K562 (cell line): ENCODE data around the gene PIP5KL1. TPM values are rescaled to one million over a fixed set of nuclear protein-coding genes. Genes with fewer than 3 reads are reported as not detected.
A peak's percentile ranks its signal among the peaks of the same experiment; 100 is the strongest.

Source experiments
- BCL6 ChIP-seq: fragments of 250-450 bp; sonication (Bioruptor Pico); IDR thresholded peaks from 2 replicates; pipeline ENCODE4 v1.4.0; 2020
- BHLHE40 ChIP-seq: IDR thresholded peaks from 2 replicates; pipeline ENCODE4 v1.6.1; 2011; ENCODE audit warnings: low read length, improper control_type of control experiment
- CBX3 ChIP-seq, 2 experiments: IDR thresholded peaks; 1 replicate in 1 of 2; 2 replicates in 1 of 2; pipeline ENCODE4 v1.6.1; 2012; ENCODE audit warnings: inconsistent platforms in 2 of 2, low read length in 2 of 2, borderline replicate concordance in 1 of 2, control low read depth in 1 of 2
- CSDE1 ChIP-seq, 2 experiments: fragments of 450-650 bp; IDR thresholded peaks; 2 replicates each; pipeline ENCODE4 v1.6.1; 2016; ENCODE audit warnings: mild to moderate bottlenecking in 1 of 2
- CTBP1 ChIP-seq: fragments of 450-650 bp; IDR thresholded peaks from 2 replicates; pipeline ENCODE4 v1.6.1; 2016; ENCODE audit warnings: borderline replicate concordance
- EGR1 ChIP-seq: fragments of 450-650 bp; conservative IDR thresholded peaks from 2 replicates; pipeline ENCODE4 v1.6.1; 2017; ENCODE audit warnings: mild to moderate bottlenecking
- EP300 ChIP-seq: IDR thresholded peaks from 2 replicates; pipeline ENCODE4 v1.6.1; 2012; ENCODE audit warnings: low read length, improper control_type of control experiment
- ETV6 ChIP-seq, 3 experiments: fragments of 150-350 bp in 1 of 3; sonication (generic) in 1 of 3; formaldehyde crosslinking in 1 of 3; IDR thresholded peaks; 2 replicates each; pipeline versions ENCODE4 v1.6.1 to v1.8.0; 2014 to 2022; ENCODE audit warnings: borderline replicate concordance in 2 of 3, low read depth in 2 of 3, antibody characterized with exemption in 1 of 3, low read length in 1 of 3, mild to moderate bottlenecking in 1 of 3, missing genetic modification reagents in 1 of 3
- FOSL1 ChIP-seq: fragments of 200-800 bp; sonication (Bioruptor generic); conservative IDR thresholded peaks from 2 replicates; pipeline ENCODE4 v1.6.1; 2016; ENCODE audit warnings: missing genetic modification characterization, missing compliant biosample characterization
- FOXJ2 ChIP-seq: fragments of 200-800 bp; sonication (Bioruptor generic); IDR thresholded peaks from 2 replicates; pipeline ENCODE4 v1.6.1; 2016; ENCODE audit warnings: missing genetic modification characterization, missing compliant biosample characterization
- IRF1 ChIP-seq: sonication (generic); formaldehyde crosslinking; IDR thresholded peaks from 2 replicates; pipeline ENCODE4 v1.8.0; 2022; ENCODE audit warnings: missing genetic modification reagents, mild to moderate bottlenecking, borderline replicate concordance
- PCBP2 ChIP-seq: fragments of 200-400 bp; formaldehyde crosslinking; IDR thresholded peaks from 2 replicates; pipeline ENCODE4 v1.6.1; 2018; ENCODE audit warnings: low read length, low read depth, mild to moderate bottlenecking, moderate library complexity; ENCODE audit not compliant: poor library complexity, severe bottlenecking
- RBM15 ChIP-seq: fragments of 200-400 bp; formaldehyde crosslinking; IDR thresholded peaks from 2 replicates; pipeline ENCODE4 v1.6.1; 2018; ENCODE audit warnings: mild to moderate bottlenecking, low read length, moderate library complexity; ENCODE audit not compliant: insufficient read depth
- SMARCE1 ChIP-seq: fragments of 450-650 bp; IDR thresholded peaks from 2 replicates; pipeline ENCODE4 v1.7.1; 2016; ENCODE audit warnings: mild to moderate bottlenecking
- THRAP3 ChIP-seq: fragments of 450-650 bp; IDR thresholded peaks from 2 replicates; pipeline ENCODE4 v1.6.1; 2016; ENCODE audit warnings: mild to moderate bottlenecking, inconsistent platforms, borderline replicate concordance
- ZBTB2 ChIP-seq: fragments of 450-650 bp; IDR thresholded peaks from 2 replicates; pipeline ENCODE4 v1.6.1; 2016; ENCODE audit warnings: antibody characterized with exemption
- ZNF212 ChIP-seq: fragments of 450-650 bp; formaldehyde crosslinking; IDR thresholded peaks from 2 replicates; pipeline ENCODE4 v1.4.0; 2020; ENCODE audit warnings: mild to moderate bottlenecking
- ZNF3 ChIP-seq: fragments of 250-450 bp; sonication (Bioruptor Pico); IDR thresholded peaks from 2 replicates; pipeline ENCODE4 v1.5.0; 2021; ENCODE audit warnings: mild to moderate bottlenecking, moderate library complexity
- ZNF511 ChIP-seq: sonication (generic); formaldehyde crosslinking; IDR thresholded peaks from 2 replicates; pipeline ENCODE4 v1.8.0; 2022; ENCODE audit warnings: mild to moderate bottlenecking, missing genetic modification reagents
- ZNF696 ChIP-seq: fragments of 250-450 bp; sonication (Bioruptor Pico); conservative IDR thresholded peaks from 2 replicates; pipeline ENCODE4 v1.4.0; 2020; ENCODE audit warnings: mild to moderate bottlenecking, moderate library complexity
- polyA plus RNA-seq, 8 experiments: library from polyadenylated mRNA; depleted of rRNA in 4 of 8; stranded (reverse) in 5 of 8; unstranded in 3 of 8; fragments of >200 nt; fragmentation: Nextera tagmentation in 2 of 8; fragmentation: Illumina TruSeq in 1 of 8; extraction: Ambion mirVana in 2 of 8; extraction: Trizol in 1 of 8; gene quantifications; 2 replicates each; pipeline versions ENCODE4 v1.2.1 to v1.2.3, GENCODE V29; 2011 to 2014; ENCODE audit warnings: inconsistent platforms in 1 of 8, missing spikeins in 1 of 8
- total RNA-seq, 7 experiments: library from RNA; depleted of rRNA in 6 of 7; stranded (reverse); fragments of >200 nt in 6 of 7; fragmentation: Illumina TruSeq in 2 of 7; extraction: Trizol in 2 of 7; gene quantifications; 2 replicates each; pipeline versions ENCODE4 v1.2.1 to v1.2.3, GENCODE V29; 2011 to 2021; ENCODE audit warnings: low replicate concordance in 1 of 7

The PIP5KL1 gene
- total and polyA plus RNA-seq, 9 of the 15 experiments (the other 6 are each of a cell fraction or from before 2014, with no cell fraction given), result 0.18 to 4.8 (median 1.2) TPM

- no peak for TF ChIP-seq SMARCE1
- TF ChIP-seq BHLHE40, result no peak
- no peak for TF ChIP-seq ZNF696 (CRISPR knock-in tag)
- peak; percentile 82 for TF ChIP-seq CTBP1
- TF ChIP-seq IRF1 (CRISPR knock-in tag), result no peak
- TF ChIP-seq FOSL1 (tag), result no peak
- no peak for TF ChIP-seq ZBTB2
- no peak for TF ChIP-seq ETV6 (IDR thresholded peaks at IDR 0.05; ENCODE audit: borderline replicate concordance in 1 of 2, low read depth in 2 of 2, low read length in 1 of 2)
- TF ChIP-seq ETV6 (CRISPR knock-in tag; IDR thresholded peaks at IDR 0.05; ENCODE audit: borderline replicate concordance), result no peak
- TF ChIP-seq ZNF3 (CRISPR knock-in tag), result no peak
- no peak for TF ChIP-seq CBX3 (IDR thresholded peaks at IDR 0.05; ENCODE audit: borderline replicate concordance in 1 of 2, low read length in 2 of 2)
- TF ChIP-seq ZNF511 (CRISPR knock-in tag), result 0 out of 2 replicates have a peak, but pooled peaks have one; percentile 43
- TF ChIP-seq RBM15, result no peak
- no peak for TF ChIP-seq PCBP2
- TF ChIP-seq EGR1, result peak; percentile 84
- TF ChIP-seq ZNF212, result no peak
- no peak for TF ChIP-seq THRAP3
- no peak for TF ChIP-seq FOXJ2 (tag)
- no peak for TF ChIP-seq CSDE1 (IDR thresholded peaks at IDR 0.05)
- no peak for TF ChIP-seq BCL6 (CRISPR knock-in tag)
- TF ChIP-seq EP300, result no peak
Measured at GRCh38 chr9:127943731-127944144, 13.2 kb upstream of the PIP5KL1 start (continued).
